GM19452 (cell line): Measurements from ENCODE around the gene ILKAP.
"Not testable (repeated sequence)": the region's sequence is repeated elsewhere in the genome, so short reads cannot be mapped to it uniquely, and the experiment has no call there.

Experiments used
- ATAC-seq: cut with Tn5 transposase; IDR thresholded peaks from one replicate; pipeline ENCODE4 v1.9.1; 2021; ENCODE audit not compliant: unreplicated experiment

ILKAP gene

DNA sequence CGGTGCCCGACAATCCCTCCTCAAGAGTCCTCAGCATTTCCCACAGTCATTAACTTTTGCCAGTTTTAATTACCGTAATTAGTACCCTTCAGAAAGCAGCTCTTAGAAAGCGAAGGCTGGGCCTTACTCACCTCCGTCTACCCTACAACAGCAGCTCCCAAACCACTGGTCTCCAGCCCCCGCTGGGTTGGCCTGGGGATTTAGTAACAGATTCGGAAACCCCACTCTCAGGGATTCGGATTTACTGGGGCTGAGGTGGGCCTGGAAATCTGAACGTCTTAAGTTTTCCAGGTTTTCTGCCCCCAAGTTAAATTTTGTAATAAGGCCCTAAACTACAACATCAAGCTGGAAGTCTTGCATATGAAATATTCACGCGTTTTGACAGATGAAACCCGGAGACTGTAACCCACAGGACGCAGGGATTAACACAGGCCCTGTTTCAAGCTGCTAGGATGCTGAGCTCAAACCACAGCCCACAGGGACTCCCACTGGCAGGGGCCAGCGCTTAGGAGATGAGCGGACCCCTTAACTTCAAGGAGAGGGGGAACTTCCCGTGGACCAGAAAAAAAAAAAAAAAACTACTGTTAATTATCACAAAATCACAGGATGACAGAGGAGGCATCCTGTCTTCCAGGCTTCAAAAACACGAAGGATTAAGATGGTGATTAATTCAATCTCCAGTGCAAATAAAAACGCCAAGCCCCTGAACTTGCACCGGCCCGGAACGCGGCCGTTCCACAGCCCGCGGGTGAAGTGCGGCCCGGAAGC, 985 bp downstream of the ILKAP start:
- ATAC-seq = no peak

GRCh38 chr2:238190445-238190844, 13.1 kb downstream of the ILKAP start:
- ATAC-seq = no peak

- ATAC-seq = no peak
Measured at GRCh38 chr2:238187618-238188548, 15.6 kb downstream of the ILKAP start.

- no peak for ATAC-seq
Measured at GRCh38 chr2:238183821-238184220, 19.7 kb downstream of the ILKAP start.

DNA sequence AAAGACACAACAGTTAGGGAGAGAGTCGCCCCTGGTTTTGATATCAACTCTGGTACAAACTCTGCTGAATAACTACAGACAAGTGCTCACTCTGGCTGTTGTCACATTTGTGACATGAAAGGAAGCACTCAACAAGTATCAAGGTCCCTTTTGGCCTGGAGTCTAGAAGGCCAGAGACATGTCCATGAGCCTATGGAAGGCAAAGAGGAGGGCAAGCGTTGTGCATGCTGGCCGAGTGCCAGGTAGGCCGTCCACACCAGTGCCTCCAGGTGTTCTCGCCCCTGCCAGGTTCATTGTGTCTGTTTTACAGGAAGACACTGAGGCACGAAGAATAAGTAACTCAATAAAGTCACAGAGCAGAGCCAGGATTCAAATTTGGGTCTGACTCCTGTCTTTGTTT, 21.1 kb downstream of the ILKAP start:
- no peak for ATAC-seq

DNA sequence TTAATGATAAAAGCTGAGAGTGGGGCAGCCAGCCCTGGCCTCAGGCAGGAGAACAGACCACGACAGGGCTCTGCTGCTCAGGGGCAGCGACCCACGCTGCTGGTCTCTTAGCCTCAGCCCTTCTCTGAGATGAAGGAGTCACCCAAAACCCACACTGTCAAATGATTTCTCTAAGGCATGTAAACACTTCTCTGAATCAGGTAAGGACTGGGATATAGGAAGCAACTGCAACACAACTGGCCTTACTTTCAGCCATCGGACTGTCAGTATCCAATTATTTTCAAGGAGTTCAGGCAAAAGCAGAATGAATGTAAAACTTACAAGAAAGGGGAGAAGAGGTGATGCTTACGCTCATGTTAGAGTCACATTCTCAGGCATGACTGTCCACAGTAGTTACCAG, 22.9 kb downstream of the ILKAP start:
- no peak for ATAC-seq

- ATAC-seq = no peak
Measured at GRCh38 chr2:238176613-238177012, 26.9 kb downstream of the ILKAP start.

- ATAC-seq = no peak
Measured at GRCh38 chr2:238174701-238175100, 28.8 kb downstream of the ILKAP start.

DNA sequence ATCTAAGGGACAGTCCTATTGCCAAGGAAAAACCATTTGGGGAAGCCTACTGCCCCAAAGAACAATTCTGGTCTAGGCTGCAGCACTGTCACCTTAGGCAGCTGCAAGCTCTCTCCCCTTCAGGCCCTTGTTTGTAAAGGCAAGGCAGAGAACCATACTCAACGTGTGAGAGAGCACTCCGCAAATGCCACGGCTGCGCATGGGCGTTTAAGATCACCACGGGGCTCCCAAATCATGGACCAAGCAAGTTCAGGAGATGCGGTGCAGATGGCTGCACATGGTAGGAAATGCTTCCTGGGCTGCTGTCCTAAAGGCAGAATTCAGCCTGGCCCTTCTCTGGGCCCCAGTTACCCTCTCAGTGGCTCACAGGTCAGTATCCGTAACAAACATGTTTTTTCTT, 29.2 kb downstream of the ILKAP start:
- ATAC-seq = no peak

GRCh38 chr2:238173692-238174091, 29.8 kb downstream of the ILKAP start:
- ATAC-seq = no peak

DNA sequence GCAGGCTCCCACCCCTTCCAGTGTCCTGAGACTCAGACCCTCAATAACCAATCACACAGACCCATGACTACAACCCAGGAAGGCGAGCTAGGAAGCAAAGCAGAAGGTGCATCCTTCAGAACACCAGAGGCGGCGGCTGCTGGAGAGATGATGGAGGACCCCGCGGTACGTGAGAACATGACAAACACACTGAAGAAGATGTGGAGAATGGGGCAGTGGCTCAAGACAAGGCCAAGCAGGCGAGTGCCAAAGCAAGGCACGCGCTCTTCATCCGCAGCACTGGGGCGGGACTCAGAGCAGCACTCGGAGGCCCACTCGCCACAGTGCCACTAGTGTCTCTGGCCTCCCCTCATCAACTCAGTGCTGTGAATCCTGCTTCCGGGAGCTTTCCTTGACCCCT, 31.1 kb downstream of the ILKAP start:
- ATAC-seq = no peak

DNA sequence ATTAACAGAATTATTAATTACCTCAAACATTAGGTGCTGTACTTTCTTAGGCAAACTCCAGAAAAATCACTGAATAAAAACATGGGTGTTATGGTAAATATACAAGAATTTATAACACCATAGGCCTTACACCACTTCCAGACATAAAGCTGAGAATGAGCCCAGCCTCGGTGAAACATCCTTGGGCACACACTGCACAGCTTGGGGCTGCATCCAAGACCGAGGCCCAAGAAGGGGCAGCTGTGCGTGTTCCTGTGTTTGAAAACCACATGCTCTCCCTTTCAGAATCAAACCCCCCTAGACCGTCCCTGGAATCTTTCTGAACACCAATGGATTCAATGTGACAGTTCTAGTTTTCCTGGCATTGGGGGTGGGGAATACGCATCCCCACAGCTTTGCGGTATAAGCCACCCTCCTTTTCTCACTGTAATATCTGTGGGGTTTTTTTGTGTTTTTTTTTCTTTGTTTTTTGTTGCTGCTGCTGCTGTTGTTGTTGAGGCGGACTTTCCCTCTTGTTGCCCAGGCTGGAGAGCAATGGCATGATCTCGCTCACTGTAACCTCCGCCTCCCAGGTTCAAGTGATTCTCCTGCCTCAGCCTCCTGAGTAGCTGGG, 31.8 kb downstream of the ILKAP start:
- ATAC-seq = no peak

DNA sequence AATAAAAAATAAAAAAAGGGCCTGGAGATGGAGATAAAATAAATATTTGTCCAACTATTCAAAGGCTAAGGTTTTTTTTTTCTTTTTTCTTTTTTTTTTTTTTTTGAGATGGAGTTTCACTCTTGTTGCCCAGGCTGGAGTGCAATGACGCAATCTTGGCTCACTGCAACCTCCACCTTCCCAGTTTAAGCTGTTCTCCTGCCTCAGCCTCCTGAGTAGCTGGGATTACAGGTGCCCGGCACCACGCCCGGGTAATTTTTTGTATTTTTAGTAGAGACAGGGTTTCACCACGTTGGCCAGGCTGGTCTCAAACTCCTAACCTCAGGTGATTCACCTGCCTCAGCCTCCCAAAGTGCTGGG, 32.4 kb downstream of the ILKAP start:
- not testable (repeated sequence) for ATAC-seq

- ATAC-seq = no peak
Measured at GRCh38 chr2:238170386-238171071, 33.0 kb downstream of the ILKAP start.

DNA sequence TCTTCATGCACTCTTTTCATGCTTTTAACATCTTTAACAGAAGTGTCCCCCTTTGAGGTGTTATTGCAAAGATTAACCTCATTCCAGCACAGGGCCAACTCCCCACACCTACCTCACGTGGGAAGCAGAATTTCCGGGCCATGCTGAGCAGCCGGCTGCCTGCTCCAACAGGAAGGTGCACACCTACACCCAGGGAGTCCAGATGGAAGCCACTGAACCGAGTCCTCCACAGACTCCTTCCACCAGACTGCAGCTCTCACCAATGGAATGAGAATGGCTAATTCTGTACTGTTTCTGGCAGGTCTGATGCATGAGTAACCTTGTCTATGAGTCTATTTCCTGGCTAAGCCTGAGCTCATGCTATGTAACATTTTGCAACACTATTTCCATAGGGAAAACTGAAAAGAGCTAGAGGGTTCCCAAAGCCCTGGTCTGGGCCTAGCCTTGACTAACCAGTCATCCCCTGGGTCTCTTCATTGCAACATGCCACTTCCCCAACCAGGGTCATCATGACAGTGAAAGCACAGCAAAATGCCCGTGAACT, 33.7 kb downstream of the ILKAP start:
- ATAC-seq = no peak

- ATAC-seq = no peak
Measured at GRCh38 chr2:238169048-238169707, 34.3 kb downstream of the ILKAP start.

DNA sequence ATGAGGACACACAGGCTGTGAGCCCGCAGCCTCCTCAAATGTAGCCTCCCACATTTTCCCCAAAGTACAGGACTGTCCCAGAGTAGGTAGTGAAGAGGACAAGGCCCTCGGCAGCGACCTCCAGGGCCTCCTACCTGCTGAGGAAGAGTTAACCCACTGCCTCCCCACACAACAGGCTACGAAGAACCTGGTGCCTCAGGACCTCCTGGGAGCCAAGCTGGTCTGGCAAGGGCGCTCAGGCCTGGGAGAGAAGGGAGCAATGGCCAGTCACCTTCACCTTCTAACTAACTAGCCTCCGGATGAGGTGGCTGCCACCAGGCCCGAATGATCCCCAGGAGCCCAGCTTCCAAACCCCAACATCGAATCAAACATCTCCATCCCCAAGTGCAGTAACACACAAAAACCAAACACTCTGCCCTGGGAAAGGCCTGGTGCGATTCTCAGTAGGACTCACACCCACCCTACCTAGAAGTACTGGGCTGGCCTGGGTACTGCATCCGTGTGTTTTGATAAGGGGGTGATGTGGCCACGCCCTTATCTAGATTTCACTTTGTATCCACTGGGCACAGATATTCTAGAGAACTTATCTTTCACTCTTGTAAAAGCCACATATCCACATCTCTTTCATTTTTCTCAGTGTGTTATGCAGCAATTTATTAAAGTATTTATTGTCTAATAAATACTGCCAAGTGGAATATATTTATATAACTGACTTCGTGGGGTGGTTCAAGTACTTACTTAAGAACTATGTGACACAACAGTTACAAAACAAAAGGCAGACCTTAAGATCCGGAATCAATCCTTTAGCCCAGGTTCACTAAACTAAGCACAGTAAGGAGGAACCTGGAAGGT, 35.1 kb downstream of the ILKAP start:
- ATAC-seq = no peak

- no peak for ATAC-seq
Measured at GRCh38 chr2:238167761-238168160, 35.7 kb downstream of the ILKAP start.

DNA sequence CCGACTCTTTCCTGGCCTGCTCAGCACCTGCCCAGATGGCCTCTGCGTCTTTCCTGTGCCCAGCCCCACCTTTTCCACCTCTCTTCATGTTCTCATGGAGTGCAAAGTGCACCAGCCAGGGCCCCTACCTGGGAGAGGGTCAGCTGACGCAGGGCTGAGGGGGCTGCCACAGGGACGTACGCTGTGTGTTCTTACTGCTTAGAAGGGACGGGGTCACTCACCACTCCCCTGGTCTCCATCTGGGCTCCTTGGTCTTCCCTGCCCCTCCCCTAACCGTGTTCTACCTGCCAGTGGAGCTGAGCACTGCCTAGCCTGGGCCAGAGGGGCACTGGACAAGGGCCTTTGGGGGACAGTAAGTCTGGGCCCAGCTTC, 36.2 kb downstream of the ILKAP start:
- no peak for ATAC-seq
